ENCODE results near the gene LRRC61.

LRRC61 gene

DNA sequence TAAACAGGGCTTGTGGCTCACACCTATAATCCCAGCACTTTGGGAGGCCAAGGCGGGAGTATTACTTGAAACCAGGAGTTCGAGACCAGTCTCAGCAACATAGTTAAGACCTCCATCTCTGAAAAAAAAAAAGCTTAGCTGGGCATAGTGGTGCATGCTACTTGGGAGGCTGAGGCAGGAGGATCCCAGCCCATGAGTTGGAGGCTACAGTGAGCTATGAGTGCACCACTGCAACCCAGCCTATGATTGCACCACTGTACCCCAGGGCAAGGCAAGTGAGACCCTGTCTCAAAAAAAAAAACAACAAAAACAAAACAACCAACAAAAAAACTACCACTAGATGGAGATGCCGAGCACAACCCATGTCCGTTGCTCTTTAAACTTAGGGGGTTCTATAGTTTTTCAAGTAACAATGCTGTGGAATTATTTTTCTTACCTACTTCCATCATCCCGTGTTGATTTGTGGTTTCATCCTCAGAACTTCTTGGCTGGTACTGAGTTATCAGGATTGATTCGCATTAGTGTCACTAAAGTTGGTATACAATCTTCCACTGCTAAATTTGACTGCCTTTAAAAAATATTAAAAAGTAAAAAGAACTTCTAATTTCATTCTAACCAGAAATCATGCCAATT, 33.2 kb downstream of the LRRC61 start:
- DNase-seq, result peak; percentile 69
- no peak overlapping the region for H2BK120ac ChIP-seq (ENCODE audit: low read depth, low read length)
- WGBS (ENCODE audit: extremely low coverage, insufficient coverage, low lambda C conversion rate), result no CpG with 5 or more reads among the region's 6 CpGs

DNA sequence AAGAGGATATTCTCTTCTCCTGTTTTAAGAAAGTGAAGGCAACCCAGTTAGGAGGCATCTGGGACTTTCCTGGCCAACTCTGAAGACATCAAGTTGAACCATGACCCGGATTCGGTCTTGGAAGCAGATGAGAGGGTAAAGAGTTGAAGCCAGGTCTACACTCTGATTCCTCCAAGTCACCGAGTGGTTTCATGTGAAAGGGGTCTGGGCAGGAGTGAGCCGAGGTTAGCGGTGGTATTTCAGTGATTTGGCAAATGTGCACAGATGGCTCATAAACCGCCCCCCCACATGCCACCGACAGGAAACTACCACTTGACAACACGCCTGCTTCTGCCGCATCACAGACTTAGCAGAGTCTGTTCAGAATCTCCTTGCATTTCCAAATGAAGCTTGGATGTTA, 34.1 kb downstream of the LRRC61 start:
- Histone ChIP-seq H3K27ac (ENCODE audit: low read depth, low read length) (no peak overlapping the region), H3K27me3 (ENCODE audit: insufficient read depth, low read length, poor library complexity) (no peaks in the 10 kb centered on the region), H3K4ac (ENCODE audit: low read depth, low read length) (no peak overlapping the region), H3K23ac (ENCODE audit: low read length) (no peak overlapping the region), H3K4me3 (ENCODE audit: low read length) (no peak overlapping the region), H4K5ac (ENCODE audit: low read length) (no peak overlapping the region), H3K4me2 (ENCODE audit: low read length) (no peak overlapping the region), H2BK5ac (ENCODE audit: low read length) (no peak overlapping the region), H3K56ac (ENCODE audit: low read length) (no peak overlapping the region), H3K36me3 (ENCODE audit: control insufficient read depth, insufficient read depth, low read length) (no peaks in the 10 kb centered on the region), H3K4me1 (ENCODE audit: control insufficient read depth, low read depth, low read length) (no peaks in the 10 kb centered on the region), H3K9ac (ENCODE audit: low read length) (no peak overlapping the region), H3K18ac (ENCODE audit: low read length) (no peak overlapping the region), H3K79me1 (ENCODE audit: low read length) (no peaks in the 10 kb centered on the region), H2BK15ac (replicated peaks; ENCODE audit: low read depth) (no peak overlapping the region), H3K79me2 (ENCODE audit: control insufficient read depth, insufficient read depth, low read length) (no peaks in the 10 kb centered on the region), H2AK5ac (ENCODE audit: low read length) (no peak overlapping the region), H4K8ac (ENCODE audit: low read depth, low read length) (no peak overlapping the region), H2BK120ac (ENCODE audit: low read depth, low read length) (no peak overlapping the region)
- DNase-seq, result no peak
- WGBS (ENCODE audit: extremely low coverage, insufficient coverage, low lambda C conversion rate), result no CpG with 5 or more reads among the region's 9 CpGs

More for the DNA sequence above, 33.2 kb downstream of the LRRC61 start:
- Histone ChIP-seq H3K4me1 (ENCODE audit: control insufficient read depth, low read depth, low read length) (no peaks in the 10 kb centered on the region), H4K5ac (ENCODE audit: low read length) (no peak overlapping the region), H4K8ac (ENCODE audit: low read depth, low read length) (no peak overlapping the region), H3K4me3 (ENCODE audit: low read length) (no peak overlapping the region), H3K79me2 (ENCODE audit: control insufficient read depth, insufficient read depth, low read length) (no peaks in the 10 kb centered on the region), H3K9ac (ENCODE audit: low read length) (no peak overlapping the region), H2AK5ac (ENCODE audit: low read length) (no peak overlapping the region), H3K4me2 (ENCODE audit: low read length) (no peak overlapping the region), H3K79me1 (ENCODE audit: low read length) (no peaks in the 10 kb centered on the region), H3K18ac (ENCODE audit: low read length) (no peak overlapping the region), H3K27me3 (ENCODE audit: insufficient read depth, low read length, poor library complexity) (no peaks in the 10 kb centered on the region), H2BK5ac (ENCODE audit: low read length) (no peak overlapping the region), H3K4ac (ENCODE audit: low read depth, low read length) (no peak overlapping the region), H2BK15ac (replicated peaks; ENCODE audit: low read depth) (no peak overlapping the region), H3K56ac (ENCODE audit: low read length) (no peak overlapping the region), H3K36me3 (ENCODE audit: control insufficient read depth, insufficient read depth, low read length) (no peaks in the 10 kb centered on the region), H3K27ac (ENCODE audit: low read depth, low read length) (no peak overlapping the region), H3K23ac (ENCODE audit: low read length) (no peak overlapping the region)

DNA sequence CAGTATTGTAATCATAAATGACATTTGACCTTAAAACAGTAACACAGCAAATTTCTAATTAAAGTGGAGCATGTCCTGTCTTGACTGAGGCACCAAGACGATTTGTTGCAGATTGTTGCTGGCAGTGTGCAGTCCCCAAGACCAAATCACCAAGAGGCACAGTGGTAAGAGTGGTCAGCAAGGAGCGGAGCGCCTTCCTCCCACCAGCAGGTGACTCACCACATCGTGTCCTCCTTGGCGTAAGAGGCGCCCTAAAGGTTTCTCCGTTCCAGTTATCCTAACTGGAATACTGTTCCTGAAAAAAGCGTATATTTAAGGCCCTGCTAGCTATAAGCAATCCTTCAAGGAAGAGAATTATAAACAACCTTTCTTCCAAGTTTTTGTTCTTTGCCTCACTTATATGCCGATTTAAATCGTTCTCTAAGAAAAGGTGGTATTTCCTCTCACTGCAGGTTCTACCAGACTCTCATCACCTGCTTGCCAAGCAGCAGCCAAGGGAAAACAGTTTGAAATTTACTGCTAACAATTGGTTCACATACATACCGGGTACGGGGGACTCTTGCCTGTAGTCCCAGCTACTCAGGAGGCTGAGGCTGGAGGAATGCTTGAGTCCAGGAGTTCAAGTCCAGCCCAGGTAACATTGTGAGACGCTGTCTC, 34.7 kb downstream of the LRRC61 start:
- WGBS (ENCODE audit: extremely low coverage, insufficient coverage, low lambda C conversion rate), result no CpG with 5 or more reads among the region's 13 CpGs
- peak; percentile 57 for DNase-seq
- Histone ChIP-seq H4K8ac (ENCODE audit: low read depth, low read length) (no peak overlapping the region), H3K23ac (ENCODE audit: low read length) (no peak overlapping the region), H3K56ac (ENCODE audit: low read length) (no peak overlapping the region), H3K79me2 (ENCODE audit: control insufficient read depth, insufficient read depth, low read length) (no peaks in the 10 kb centered on the region), H3K9ac (ENCODE audit: low read length) (no peak overlapping the region), H3K27ac (ENCODE audit: low read depth, low read length) (no peak overlapping the region), H2AK5ac (ENCODE audit: low read length) (no peak overlapping the region), H3K79me1 (ENCODE audit: low read length) (no peaks in the 10 kb centered on the region), H3K4me3 (ENCODE audit: low read length) (no peak overlapping the region), H3K4me1 (ENCODE audit: control insufficient read depth, low read depth, low read length) (no peaks in the 10 kb centered on the region), H2BK15ac (replicated peaks; ENCODE audit: low read depth) (no peak overlapping the region), H2BK5ac (ENCODE audit: low read length) (no peak overlapping the region), H3K27me3 (ENCODE audit: insufficient read depth, low read length, poor library complexity) (no peaks in the 10 kb centered on the region), H2BK120ac (ENCODE audit: low read depth, low read length) (no peak overlapping the region), H4K5ac (ENCODE audit: low read length) (no peak overlapping the region), H3K36me3 (ENCODE audit: control insufficient read depth, insufficient read depth, low read length) (no peaks in the 10 kb centered on the region), H3K4ac (ENCODE audit: low read depth, low read length) (no peak overlapping the region), H3K18ac (ENCODE audit: low read length) (no peak overlapping the region), H3K4me2 (ENCODE audit: low read length) (no peak overlapping the region)

DNA sequence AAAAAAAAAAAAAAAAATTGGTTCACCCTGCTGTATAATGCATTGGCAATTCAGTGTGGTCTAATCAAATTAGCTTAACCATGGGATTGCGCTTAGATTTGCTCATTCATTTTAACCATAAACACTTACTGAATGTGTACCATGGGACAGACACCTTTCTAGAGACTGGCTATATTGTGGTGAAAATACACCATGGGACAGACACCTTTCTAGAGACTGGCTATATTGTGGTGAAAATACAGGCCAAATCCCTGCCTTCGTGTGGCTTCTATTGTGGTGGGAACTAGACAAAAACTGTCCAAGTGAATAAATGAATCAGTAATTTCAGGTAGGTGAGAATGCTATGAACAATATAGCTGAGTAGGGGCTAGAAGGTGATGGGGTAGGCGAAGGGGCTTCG, 35.3 kb downstream of the LRRC61 start:
- DNase-seq, result no peak
- no CpG with 5 or more reads among the region's 4 CpGs for WGBS (ENCODE audit: extremely low coverage, insufficient coverage, low lambda C conversion rate)

DNA sequence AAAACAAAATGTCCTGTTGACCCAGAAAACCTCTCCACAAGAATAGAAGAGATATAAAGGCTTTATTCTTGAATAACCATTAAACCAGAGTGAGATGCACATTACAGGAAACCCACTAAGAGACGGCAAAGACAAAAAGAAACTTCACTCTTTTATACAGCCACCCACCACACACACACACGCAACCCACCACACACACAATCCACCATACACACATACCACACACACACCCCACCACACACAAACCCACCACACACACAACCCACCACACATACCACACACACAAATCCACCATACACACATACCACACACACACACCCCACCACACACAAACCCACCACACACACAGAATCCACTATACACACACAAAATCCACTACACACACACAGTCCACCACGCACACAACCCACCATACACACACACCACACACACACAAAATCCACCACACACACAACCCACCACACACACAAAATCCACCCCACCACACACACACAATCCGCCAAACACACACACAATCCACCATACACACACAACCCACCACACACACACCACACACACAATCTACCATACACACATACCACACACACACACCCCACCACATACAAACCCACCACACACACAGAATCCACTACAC, 36.0 kb downstream of the LRRC61 start:
- H2AK5ac ChIP-seq (ENCODE audit: low read length), result no peak overlapping the region
- no peak overlapping the region for H4K5ac ChIP-seq (ENCODE audit: low read length)
- H3K79me1 ChIP-seq (ENCODE audit: low read length), result no peaks in the 10 kb centered on the region
- H3K18ac ChIP-seq (ENCODE audit: low read length), result no peak overlapping the region
- no peak for DNase-seq
- H2BK5ac ChIP-seq (ENCODE audit: low read length), result no peak overlapping the region
- no peaks in the 10 kb centered on the region for H3K4me1 ChIP-seq (ENCODE audit: control insufficient read depth, low read depth, low read length)
- no peak overlapping the region for H3K4me3 ChIP-seq (ENCODE audit: low read length)
- H4K8ac ChIP-seq (ENCODE audit: low read depth, low read length), result no peak overlapping the region
- no peak overlapping the region for H3K9ac ChIP-seq (ENCODE audit: low read length)
- 100% methylated on average over 1 of the region's 4 CpGs for WGBS (ENCODE audit: extremely low coverage, insufficient coverage, low lambda C conversion rate)
- H3K56ac ChIP-seq (ENCODE audit: low read length), result no peak overlapping the region
- H3K79me2 ChIP-seq (ENCODE audit: control insufficient read depth, insufficient read depth, low read length), result no peaks in the 10 kb centered on the region
- H3K23ac ChIP-seq (ENCODE audit: low read length), result no peak overlapping the region
- H3K27ac ChIP-seq (ENCODE audit: low read depth, low read length), result no peak overlapping the region
- no peaks in the 10 kb centered on the region for H3K36me3 ChIP-seq (ENCODE audit: control insufficient read depth, insufficient read depth, low read length)
- no peak overlapping the region for H2BK15ac ChIP-seq (replicated peaks; ENCODE audit: low read depth)
- no peak overlapping the region for H2BK120ac ChIP-seq (ENCODE audit: low read depth, low read length)
- no peak overlapping the region for H3K4me2 ChIP-seq (ENCODE audit: low read length)
- H3K27me3 ChIP-seq (ENCODE audit: insufficient read depth, low read length, poor library complexity), result no peaks in the 10 kb centered on the region
- H3K4ac ChIP-seq (ENCODE audit: low read depth, low read length), result no peak overlapping the region

More for the DNA sequence above, 35.3 kb downstream of the LRRC61 start:
- H4K5ac ChIP-seq (ENCODE audit: low read length), result no peak overlapping the region
- no peak overlapping the region for H3K4me2 ChIP-seq (ENCODE audit: low read length)
- no peak overlapping the region for H2BK5ac ChIP-seq (ENCODE audit: low read length)
- no peak overlapping the region for H3K4ac ChIP-seq (ENCODE audit: low read depth, low read length)
- no peaks in the 10 kb centered on the region for H3K27me3 ChIP-seq (ENCODE audit: insufficient read depth, low read length, poor library complexity)
- no peak overlapping the region for H3K4me3 ChIP-seq (ENCODE audit: low read length)
- H3K23ac ChIP-seq (ENCODE audit: low read length), result no peak overlapping the region
- H3K79me2 ChIP-seq (ENCODE audit: control insufficient read depth, insufficient read depth, low read length), result no peaks in the 10 kb centered on the region
- H3K9ac ChIP-seq (ENCODE audit: low read length), result no peak overlapping the region
- H3K56ac ChIP-seq (ENCODE audit: low read length), result no peak overlapping the region
- no peak overlapping the region for H4K8ac ChIP-seq (ENCODE audit: low read depth, low read length)
- no peaks in the 10 kb centered on the region for H3K4me1 ChIP-seq (ENCODE audit: control insufficient read depth, low read depth, low read length)
- H2AK5ac ChIP-seq (ENCODE audit: low read length), result no peak overlapping the region
- no peak overlapping the region for H3K27ac ChIP-seq (ENCODE audit: low read depth, low read length)
- H2BK120ac ChIP-seq (ENCODE audit: low read depth, low read length), result no peak overlapping the region
- no peaks in the 10 kb centered on the region for H3K79me1 ChIP-seq (ENCODE audit: low read length)
- no peaks in the 10 kb centered on the region for H3K36me3 ChIP-seq (ENCODE audit: control insufficient read depth, insufficient read depth, low read length)
- H3K18ac ChIP-seq (ENCODE audit: low read length), result no peak overlapping the region
- H2BK15ac ChIP-seq (replicated peaks; ENCODE audit: low read depth), result no peak overlapping the region
